Measurements from ENCODE around the gene KCNH5.

Gene KCNH5

GRCh38 chr14:63030113-63030512 is 15.1 kb downstream of the KCNH5 start:
- no peak overlapping the region for H3K27ac ChIP-seq
- no peak for TF ChIP-seq CTCF (conservative IDR thresholded peaks at IDR 0.05)

DNA sequence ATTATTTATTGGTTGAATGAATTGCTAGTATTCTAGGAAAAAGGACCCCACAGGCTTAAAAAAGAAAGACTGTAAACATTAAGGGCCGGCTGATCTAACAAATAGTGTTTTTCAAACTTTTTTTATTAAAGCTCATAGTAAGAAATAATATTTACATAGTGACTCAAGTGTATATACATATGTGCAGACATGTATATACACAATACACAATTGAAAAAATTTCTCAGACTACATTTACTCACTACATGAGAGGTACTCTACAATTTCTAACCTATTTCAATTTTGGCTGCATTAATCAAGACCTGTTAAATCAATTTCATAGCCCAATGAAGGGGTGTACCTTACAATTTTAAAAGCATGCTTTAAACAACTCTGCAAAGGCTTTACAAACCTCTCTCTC is 17.5 kb downstream of the KCNH5 start:
- TF ChIP-seq CTCF (conservative IDR thresholded peaks at IDR 0.05), result no peak
- H3K27ac ChIP-seq, result no peak overlapping the region

GRCh38 chr14:63026491-63026890 is 18.8 kb downstream of the KCNH5 start:
- no peak overlapping the region for H3K27ac ChIP-seq
- TF ChIP-seq CTCF (conservative IDR thresholded peaks at IDR 0.05), result no peak

DNA sequence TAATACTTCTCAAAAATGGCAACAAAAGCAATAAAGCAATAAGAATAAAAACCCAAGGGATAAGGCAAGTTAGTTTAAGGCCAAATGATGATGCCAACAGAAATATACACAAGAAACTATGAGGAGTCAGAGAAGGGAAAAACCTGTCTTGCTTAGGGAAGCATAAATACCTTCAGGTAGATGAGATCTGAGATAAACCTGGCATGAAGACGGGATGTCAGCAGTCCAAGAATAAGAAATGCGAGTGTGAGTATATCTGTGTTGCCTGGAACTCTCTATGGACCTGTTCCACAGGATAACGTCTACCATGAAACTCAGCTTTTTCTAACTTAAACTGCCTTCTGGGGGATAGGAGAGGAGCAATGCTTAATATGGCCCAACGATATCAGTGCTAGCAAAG is 30.6 kb downstream of the KCNH5 start:
- no peak overlapping the region for H3K27ac ChIP-seq
- no peak for TF ChIP-seq CTCF (conservative IDR thresholded peaks at IDR 0.05)

- no peak overlapping the region for H3K27ac ChIP-seq
- no peak for TF ChIP-seq CTCF (conservative IDR thresholded peaks at IDR 0.05)
Observed at GRCh38 chr14:63012171-63012570, 33.1 kb downstream of the KCNH5 start.

DNA sequence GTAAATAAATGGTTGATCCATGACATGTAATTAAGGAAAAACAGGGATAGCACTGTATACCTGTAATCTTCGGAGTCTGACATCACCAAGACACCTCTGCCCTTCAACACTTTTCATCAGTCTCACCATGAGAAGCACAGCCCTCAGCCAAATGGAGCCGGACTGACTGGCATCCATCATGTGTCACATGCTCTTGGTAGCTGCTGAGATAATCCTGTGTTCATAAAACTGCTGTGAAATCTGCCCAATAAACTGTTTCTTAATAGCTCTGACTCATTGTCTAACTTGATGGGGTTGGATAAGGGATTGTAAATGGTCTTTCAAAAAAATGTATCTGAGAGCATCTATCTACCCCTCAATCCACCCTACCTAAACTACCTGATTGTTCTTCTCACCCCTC is 33.6 kb downstream of the KCNH5 start:
- H3K27ac ChIP-seq, result no peak overlapping the region
- TF ChIP-seq CTCF (conservative IDR thresholded peaks at IDR 0.05), result no peak

- no peak overlapping the region for H3K27ac ChIP-seq
- no peak for TF ChIP-seq CTCF (conservative IDR thresholded peaks at IDR 0.05)
Observed at GRCh38 chr14:63009495-63009894, 35.8 kb downstream of the KCNH5 start.

DNA sequence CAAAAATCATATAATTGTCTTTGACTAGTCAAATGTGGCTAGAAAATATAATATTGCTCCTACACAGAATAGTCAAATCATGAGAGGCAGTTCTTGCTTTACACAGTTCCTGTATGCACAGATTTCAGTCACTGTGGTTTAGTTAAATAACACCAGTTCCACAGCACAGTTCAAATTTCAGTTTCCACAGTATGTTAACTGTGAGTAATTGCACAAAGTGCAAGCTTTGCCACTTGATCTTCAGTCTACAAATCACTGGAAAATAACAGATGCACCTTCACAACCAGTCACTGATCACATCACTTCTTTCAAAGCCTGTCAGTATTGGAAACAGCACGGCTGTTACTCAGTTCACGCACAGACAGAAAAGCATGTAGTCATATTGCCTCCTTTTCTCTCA is 38.7 kb downstream of the KCNH5 start:
- H3K27ac ChIP-seq, result no peak overlapping the region
- TF ChIP-seq CTCF (conservative IDR thresholded peaks at IDR 0.05), result no peak

All from VCaP (cell line).